HepG2 (cell line): ENCODE results near the gene PLEKHG5. TPM values are rescaled to one million over a fixed set of nuclear protein-coding genes. Genes with fewer than 3 reads are reported as not detected.

Source experiments
- ATAC-seq: fragments of 200-7000 bp; cut with Tn5 transposase; 3 replicates; pipeline ENCODE4 v1.9.1; 2020; ENCODE audit warnings: mild to moderate bottlenecking, moderate library complexity
- BruUV-seq: library from RNA; stranded (reverse); fragments of 400-500 nt; replicated peaks from 2 replicates; lab custom pipeline; 2021; lab: Mats Ljungman, UMichigan
- CTCF ChIA-PET: fragments of 300-600 bp; formaldehyde crosslinking; extraction: SDS; loops from one replicate; lab custom pipeline; 2021; ENCODE audit warnings: low total read pairs, inconsistent platforms, low intra/inter-chr PET ratio; lab: Yijun Ruan, JAX
- POLR2A ChIA-PET: fragments of 350-600 bp; sonication (Branson Sonifier 250); formaldehyde crosslinking; loops from one replicate; lab custom pipeline; 2020; ENCODE audit warnings: antibody characterized with exemption, inconsistent platforms; lab: Yijun Ruan, JAX
- DNase-seq: peaks from one replicate; pipeline ENCODE4 v3.0.0-alpha.2; 2015; ENCODE audit warnings: low spot score
- FAIRE-seq: peaks from 3 replicates; lab custom pipeline; 2011; peaks lifted over from hg19 to GRCh38; lab: Jason Lieb, UNC
- H2AFZ ChIP-seq: one replicate; pipeline ENCODE4 v1.6.1; 2011; ENCODE audit warnings: low read length, inconsistent platforms
- H3K27ac ChIP-seq: fragments of 300-600 bp; 3 replicates; pipeline ENCODE4 v1.8.0; 2011; ENCODE audit warnings: mixed run types, mild to moderate bottlenecking, mixed read lengths, low read length, inconsistent platforms; ENCODE audit not compliant: insufficient read depth; ENCODE audit errors: extremely low read length
- H3K27me3 ChIP-seq, 2 experiments: fragments of 200-600 bp in 1 of 2; 2 replicates in 1 of 2; 3 replicates in 1 of 2; pipeline versions ENCODE4 v1.6.0 to v1.8.0; 2011; ENCODE audit warnings: low read length in 2 of 2, mild to moderate bottlenecking in 2 of 2, moderate library complexity in 2 of 2, inconsistent platforms in 1 of 2; ENCODE audit not compliant: insufficient read depth in 2 of 2, control insufficient read depth in 1 of 2
- H3K36me3 ChIP-seq, 2 experiments: fragments of 200-600 bp in 1 of 2; replicated peaks in 1 of 2; 2 replicates in 1 of 2; 3 replicates in 1 of 2; pipeline versions ENCODE4 v1.5.1 to v1.8.0; 2011; ENCODE audit warnings: low read length in 2 of 2, inconsistent platforms in 1 of 2; ENCODE audit not compliant: insufficient read depth in 2 of 2, control insufficient read depth in 1 of 2
- H3K4me1 ChIP-seq: 2 replicates; pipeline ENCODE4 v1.5.1; 2012; ENCODE audit warnings: low read length, inconsistent platforms; ENCODE audit not compliant: insufficient read depth
- H3K4me2 ChIP-seq: 2 replicates; pipeline ENCODE4 v1.6.0; 2011; ENCODE audit warnings: low read depth, low read length, inconsistent platforms
- H3K4me3 ChIP-seq, 3 experiments: fragments of 200-600 bp in 1 of 3; sonication (generic), shearing (Covaris generic) in 1 of 3; replicated peaks in 1 of 3; 2 replicates each; pipeline ENCODE4 v1.5.1; 2011 to 2016; ENCODE audit warnings: low read length in 3 of 3, inconsistent platforms in 2 of 3, low read depth in 2 of 3, mild to moderate bottlenecking in 2 of 3, control low read depth in 1 of 3, mixed read lengths in 1 of 3; ENCODE audit not compliant: insufficient read depth in 1 of 3
- H3K79me2 ChIP-seq: one replicate; pipeline ENCODE4 v1.6.1; 2011; ENCODE audit warnings: low read length, inconsistent platforms; ENCODE audit not compliant: insufficient read depth
- H3K9ac ChIP-seq: 2 replicates; pipeline ENCODE4 v1.6.0; 2011; ENCODE audit warnings: mild to moderate bottlenecking, low read depth, low read length, inconsistent platforms; ENCODE audit not compliant: insufficient read depth
- H3K9me3 ChIP-seq: 2 replicates; pipeline ENCODE4 v1.5.1; 2012; ENCODE audit warnings: mild to moderate bottlenecking, low read length
- H4K20me1 ChIP-seq: 2 replicates; pipeline ENCODE4 v1.6.0; 2011; ENCODE audit warnings: inconsistent platforms, mild to moderate bottlenecking, low read length, moderate library complexity; ENCODE audit not compliant: insufficient read depth
- ARID4A ChIP-seq: sonication (generic); formaldehyde crosslinking; IDR thresholded peaks from 2 replicates; pipeline ENCODE4 v1.5.0; 2020; ENCODE audit warnings: mild to moderate bottlenecking, missing genetic modification reagents, borderline replicate concordance
- CERS6 ChIP-seq: sonication (generic); formaldehyde crosslinking; IDR thresholded peaks from 2 replicates; pipeline ENCODE4 v1.5.0; 2020; ENCODE audit warnings: missing genetic modification reagents
- ETS1 ChIP-seq: sonication (generic); formaldehyde crosslinking; IDR thresholded peaks from 2 replicates; pipeline ENCODE4 v1.4.0; 2020; ENCODE audit warnings: missing genetic modification reagents
- GLI4 ChIP-seq: sonication (generic); formaldehyde crosslinking; IDR thresholded peaks from 2 replicates; pipeline ENCODE4 v1.5.1; 2020; ENCODE audit warnings: missing genetic modification reagents, mild to moderate bottlenecking, moderate library complexity, borderline replicate concordance
- HHEX ChIP-seq: IDR thresholded peaks from 2 replicates; pipeline ENCODE4 v1.6.1; 2016; ENCODE audit warnings: control low read depth
- KDM3A ChIP-seq: IDR thresholded peaks from 2 replicates; pipeline ENCODE4 v1.6.1; 2018; ENCODE audit warnings: low read depth, missing compliant biosample characterization
- MYC ChIP-seq: sonication (generic); formaldehyde crosslinking; IDR thresholded peaks from 2 replicates; pipeline ENCODE4 v1.9.0; 2021; ENCODE audit warnings: missing genetic modification reagents, borderline replicate concordance
- PHB2 ChIP-seq: fragments of 450-650 bp; IDR thresholded peaks from 2 replicates; pipeline ENCODE4 v1.6.1; 2018; ENCODE audit not compliant: partially characterized antibody
- RFXANK ChIP-seq: IDR thresholded peaks from 2 replicates; pipeline ENCODE4 v1.6.1; 2016
- TRIM22 ChIP-seq: fragments of 450-650 bp; IDR thresholded peaks from 2 replicates; pipeline ENCODE4 v1.6.1; 2017
- ZFP36L1 ChIP-seq: sonication (generic); formaldehyde crosslinking; IDR thresholded peaks from 2 replicates; pipeline ENCODE4 v1.8.0; 2022; ENCODE audit warnings: mild to moderate bottlenecking, missing genetic modification reagents, moderate library complexity
- ZMYM4 ChIP-seq: sonication (generic); formaldehyde crosslinking; IDR thresholded peaks from 2 replicates; pipeline ENCODE4 v1.8.1; 2023; ENCODE audit warnings: mild to moderate bottlenecking, missing genetic modification reagents
- ZNF20 ChIP-seq: sonication (generic); formaldehyde crosslinking; IDR thresholded peaks from 2 replicates; pipeline ENCODE4 v1.4.0; 2020; ENCODE audit warnings: mild to moderate bottlenecking, moderate library complexity, missing genetic modification reagents
- ZNF33B ChIP-seq: sonication (generic); formaldehyde crosslinking; IDR thresholded peaks from 2 replicates; pipeline ENCODE4 v1.5.1; 2020; ENCODE audit warnings: mild to moderate bottlenecking, missing genetic modification reagents
- ZNF678 ChIP-seq: sonication (generic); formaldehyde crosslinking; IDR thresholded peaks from 2 replicates; pipeline ENCODE4 v1.4.0; 2020; ENCODE audit warnings: mild to moderate bottlenecking, missing genetic modification reagents
- ZXDC ChIP-seq: sonication (generic); formaldehyde crosslinking; IDR thresholded peaks from 2 replicates; pipeline ENCODE4 v1.5.0; 2020; ENCODE audit warnings: mild to moderate bottlenecking, missing genetic modification reagents
- WGBS: methylation state at CpG from one replicate; pipeline ENCODE4 v1.1.6; 2017; ENCODE audit warnings: low lambda C conversion rate; 5-methylcytosine and 5-hydroxymethylcytosine counted together
- in situ Hi-C: cut with HindIII; loops from 2 replicates; pipeline ENCODE4 v1.10.0; 2017; ENCODE audit warnings: low pct_unique_long_range_greater_than_20kb; ENCODE audit not compliant: extremely low pct_ligation_motif_present
- intact Hi-C: fragments of 100-400 bp; cut with micrococcal nuclease; formaldehyde crosslinking; loops from one replicate; pipeline ENCODE4 v1.10.0; 2022; ENCODE audit not compliant: unreplicated experiment
- polyA plus RNA-seq, 8 experiments: library from polyadenylated mRNA; depleted of rRNA in 3 of 8; stranded (reverse) in 7 of 8; unstranded in 1 of 8; fragments of >200 nt; fragmentation: Illumina TruSeq in 4 of 8; extraction: Trizol in 4 of 8; gene quantifications; 2 replicates each; pipeline versions ENCODE4 v1.2.1 to v1.2.3, GENCODE V29; 2011 to 2016; ENCODE audit warnings: low read depth in 4 of 8, missing spikeins in 1 of 8, mixed read lengths in 1 of 8; ENCODE audit not compliant: insufficient read depth in 1 of 8
- total RNA-seq, 5 experiments: library from RNA; depleted of rRNA; stranded (reverse); fragments of >200 nt; fragmentation: Illumina TruSeq; extraction: Trizol; gene quantifications; 2 replicates each; pipeline ENCODE4 v1.2.3, GENCODE V29; 2016; ENCODE audit warnings: low read depth in 1 of 5

PLEKHG5 gene
- total and polyA plus RNA-seq, 2 of the 13 experiments (the other 11 are each of a cell fraction or from before 2014, with no cell fraction given): 1.9 to 3.5 TPM

- peaks cover 35 to 72% of the 10 kb centered on the region in 2 experiments for H3K27me3 ChIP-seq
- no peaks in the 10 kb centered on the region; the same call in 1 of the 2 replicates for H4K20me1 ChIP-seq
- intact Hi-C loops (no loop called here), in situ Hi-C loops (no loop called here)
- no peak for FAIRE-seq
- POLR2A ChIA-PET: no interaction called here
- DNase-seq: no peak
- BruUV-seq: no TSS peak
- H3K79me2 ChIP-seq: no peaks in the 10 kb centered on the region
- no peak overlapping the region for H3K4me2 ChIP-seq
- CTCF ChIA-PET: no interaction called here
- no peak overlapping the region for H3K4me3 ChIP-seq
- ATAC-seq: no peak
- no peak overlapping the region for H2AFZ ChIP-seq
- H3K4me1 ChIP-seq: peaks cover 36% of the 10 kb centered on the region
- no peaks in the 10 kb centered on the region for H3K9me3 ChIP-seq
- 36% methylated on average over 10 of the region's 10 CpGs for WGBS
- no peaks in the 10 kb centered on the region for H3K36me3 ChIP-seq
- no peak overlapping the region for H3K9ac ChIP-seq
- no peak overlapping the region for H3K27ac ChIP-seq
- TF ChIP-seq ZMYM4 (CRISPR knock-in tag) (no peak), CERS6 (CRISPR knock-in tag) (no peak), ZNF33B (CRISPR knock-in tag) (no peak), PHB2 (no peak), MYC (CRISPR knock-in tag) (no peak), TRIM22 (no peak), ZNF20 (CRISPR knock-in tag) (no peak), ETS1 (CRISPR knock-in tag) (no peak), GLI4 (CRISPR knock-in tag) (no peak), HHEX (no peak), ZFP36L1 (no peak), ZNF678 (CRISPR knock-in tag) (no peak), KDM3A (CRISPR knock-in tag) (no peak), RFXANK (no peak), ZXDC (no peak), ARID4A (CRISPR knock-in tag) (no peak)
Observed at GRCh38 chr1:6426972-6427350, 64.5 kb downstream of the PLEKHG5 start.
